ENCODE results near the gene GSTM2.

Gene GSTM2

DNA sequence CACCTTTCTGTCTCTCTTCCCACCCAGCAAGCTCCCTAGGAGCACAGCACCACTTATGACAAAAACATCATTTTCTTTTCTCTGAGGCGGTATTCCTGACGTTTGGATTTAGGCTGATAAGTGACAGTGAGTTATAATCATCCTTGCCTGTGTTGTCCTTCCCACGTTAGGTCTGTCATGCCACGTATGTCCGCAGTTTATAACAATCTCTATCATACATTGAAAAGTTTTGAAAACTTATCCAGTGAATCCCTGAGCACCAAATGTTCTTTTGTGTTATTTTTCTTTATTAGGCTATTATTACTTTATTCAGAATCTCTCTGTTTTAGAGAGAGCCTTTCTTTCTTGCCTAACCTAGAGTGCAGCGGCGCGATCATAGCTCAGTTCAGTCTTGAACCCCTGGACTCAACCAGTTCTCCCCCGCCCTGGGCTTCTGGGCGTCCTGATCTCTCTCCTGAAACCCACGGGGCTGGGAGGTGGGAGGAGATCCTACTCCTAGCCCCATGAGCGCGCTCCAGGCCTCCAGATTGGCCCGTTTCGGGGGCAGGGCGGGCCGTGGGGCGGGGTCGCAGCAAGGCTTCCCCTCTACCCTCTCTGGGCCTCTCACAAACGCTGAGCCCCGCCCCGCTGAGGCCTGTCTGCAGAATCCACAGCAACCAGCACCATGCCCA lies at the start of gene GSTM2:
Gene GSTM2, plus strand, starts transcription at position 606 of the 671 bp plus-strand sequence. Its CDS starts 59 bp downstream, at position 665.
- FAIRE-seq, result no peak

DNA sequence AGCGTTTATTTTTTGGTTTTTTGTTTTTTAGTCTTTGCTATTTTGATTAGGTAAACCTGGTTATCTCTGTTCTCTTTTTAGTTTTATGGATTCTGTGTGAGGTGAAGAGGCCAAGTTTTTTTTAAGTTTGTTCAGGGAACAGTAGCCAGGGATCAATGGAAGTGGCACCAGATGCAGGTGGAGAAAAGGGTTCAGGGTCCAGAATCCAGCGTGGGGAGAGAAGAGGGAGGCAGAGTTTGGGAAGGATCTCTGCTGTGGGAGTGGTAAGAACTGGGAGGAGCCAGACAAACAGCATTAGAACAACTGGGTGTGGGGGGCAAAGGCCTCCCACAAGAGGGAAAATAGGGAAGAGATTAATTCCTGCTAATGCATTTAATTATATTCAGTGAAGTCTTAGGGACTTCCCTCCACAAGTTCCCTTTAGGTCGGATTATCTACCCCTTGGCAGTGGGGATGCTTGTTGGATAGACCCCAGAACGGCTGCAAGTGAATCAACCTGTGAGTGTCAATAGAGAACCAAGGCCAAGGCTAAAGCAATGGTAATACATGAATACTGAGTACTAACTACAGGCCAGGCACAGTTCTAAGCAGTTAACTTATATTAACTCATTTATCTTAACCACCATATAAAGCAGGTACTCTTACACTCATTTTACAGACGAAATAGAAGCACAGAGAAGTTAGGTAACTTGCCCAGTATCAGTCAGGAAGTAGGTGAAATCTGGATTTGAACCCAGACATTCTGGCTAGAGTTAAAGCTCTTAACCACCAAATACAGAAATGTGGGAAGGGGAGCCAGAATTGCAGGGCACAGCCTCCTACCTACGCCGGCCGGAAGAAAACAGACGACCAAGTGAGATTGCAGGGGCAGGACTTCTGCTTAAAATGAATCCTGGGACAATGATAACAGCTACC lies 48.9 kb upstream of the GSTM2 start:
- FAIRE-seq, result no peak

DNA sequence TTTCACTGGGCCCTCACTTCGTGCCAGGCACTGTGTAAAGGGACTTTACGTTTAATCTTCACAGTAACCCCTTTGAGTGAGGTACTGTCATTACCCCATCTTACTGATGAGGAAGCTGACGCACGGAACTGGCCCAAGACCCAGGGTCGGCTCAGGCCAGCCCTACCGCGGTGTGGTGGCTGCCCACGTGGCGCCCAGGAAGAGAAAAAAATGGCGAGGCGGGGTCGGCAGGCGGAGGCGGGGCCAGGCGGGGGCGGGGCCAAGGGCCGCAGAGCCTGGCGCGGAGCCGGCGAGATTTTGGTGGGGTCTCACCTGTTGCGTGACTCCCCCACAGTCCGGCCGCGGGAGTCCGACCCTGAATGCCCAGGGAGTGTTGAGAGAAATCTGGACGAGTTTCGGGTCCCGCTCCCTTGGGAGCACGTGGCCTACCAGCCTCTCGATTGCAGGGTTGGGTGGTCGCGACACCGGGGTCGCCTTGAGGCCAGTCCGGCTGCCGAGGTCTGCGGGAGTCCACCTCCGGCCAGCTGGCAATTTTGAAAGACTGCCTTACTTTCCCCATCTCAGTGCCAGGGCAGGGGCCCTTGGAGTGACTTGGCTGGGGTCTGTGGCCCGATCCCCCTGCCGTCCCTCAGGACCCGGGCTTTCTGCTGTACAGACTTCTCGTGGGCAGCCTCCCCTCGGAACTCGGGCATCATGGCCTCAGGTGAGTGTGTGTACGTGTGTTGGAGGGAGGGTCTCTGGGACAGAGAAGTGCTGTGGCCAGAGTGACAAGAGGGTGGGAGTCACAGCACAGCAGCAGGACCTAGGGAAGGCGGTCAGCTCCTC lies 48.1 kb upstream of the GSTM2 start, which contains the start of the genes AMPD2 and GNAT2:
Gene AMPD2, plus strand, starts transcription at position 262 of the 825 bp plus-strand sequence. CDS start 1,339 bp downstream, outside the sequence.
Gene GNAT2, minus strand, starts transcription at position 41 of the 825 bp plus-strand sequence. CDS start 6,746 bp downstream, outside the sequence.
- no peak for FAIRE-seq

DNA sequence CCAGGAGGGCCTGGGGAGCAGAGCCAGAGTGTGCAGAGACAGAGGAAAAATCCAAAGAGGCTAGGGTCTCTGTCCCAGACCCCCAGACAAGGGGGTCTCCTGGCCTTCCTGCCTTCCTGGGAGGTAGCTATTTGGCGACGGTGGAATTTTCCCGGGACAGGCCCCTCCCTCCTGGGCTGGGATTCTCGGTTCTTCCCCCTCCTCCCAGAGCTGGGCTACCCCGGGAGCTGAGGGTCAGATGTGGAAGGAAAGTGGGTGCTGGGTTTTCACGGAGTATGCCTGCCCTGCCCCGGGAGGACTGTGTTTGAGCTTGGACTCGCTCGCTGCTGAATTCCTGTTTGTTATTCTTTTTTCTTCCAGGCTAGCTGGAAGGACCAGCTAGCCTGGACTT lies 47.5 kb upstream of the GSTM2 start:
- FAIRE-seq, result no peak

DNA sequence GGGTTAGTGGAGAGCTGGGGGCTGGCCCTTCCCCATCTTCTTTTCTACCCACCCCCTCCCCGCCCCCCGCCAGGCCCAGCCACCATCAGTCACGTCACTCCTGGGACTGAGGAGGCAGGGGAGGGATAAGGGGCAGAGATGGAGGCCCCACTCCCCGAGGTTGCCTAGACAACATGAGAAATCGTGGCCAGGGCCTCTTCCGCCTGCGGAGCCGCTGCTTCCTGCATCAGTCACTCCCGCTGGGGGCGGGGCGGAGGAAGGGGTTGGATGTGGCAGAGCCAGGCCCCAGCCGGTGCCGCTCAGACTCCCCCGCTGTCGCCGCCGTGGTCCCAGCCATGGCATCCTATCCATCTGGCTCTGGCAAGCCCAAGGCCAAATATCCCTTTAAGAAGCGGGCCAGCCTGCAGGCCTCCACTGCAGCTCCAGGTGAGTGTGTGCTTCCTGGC lies 47.0 kb upstream of the GSTM2 start:
- no peak for FAIRE-seq

DNA sequence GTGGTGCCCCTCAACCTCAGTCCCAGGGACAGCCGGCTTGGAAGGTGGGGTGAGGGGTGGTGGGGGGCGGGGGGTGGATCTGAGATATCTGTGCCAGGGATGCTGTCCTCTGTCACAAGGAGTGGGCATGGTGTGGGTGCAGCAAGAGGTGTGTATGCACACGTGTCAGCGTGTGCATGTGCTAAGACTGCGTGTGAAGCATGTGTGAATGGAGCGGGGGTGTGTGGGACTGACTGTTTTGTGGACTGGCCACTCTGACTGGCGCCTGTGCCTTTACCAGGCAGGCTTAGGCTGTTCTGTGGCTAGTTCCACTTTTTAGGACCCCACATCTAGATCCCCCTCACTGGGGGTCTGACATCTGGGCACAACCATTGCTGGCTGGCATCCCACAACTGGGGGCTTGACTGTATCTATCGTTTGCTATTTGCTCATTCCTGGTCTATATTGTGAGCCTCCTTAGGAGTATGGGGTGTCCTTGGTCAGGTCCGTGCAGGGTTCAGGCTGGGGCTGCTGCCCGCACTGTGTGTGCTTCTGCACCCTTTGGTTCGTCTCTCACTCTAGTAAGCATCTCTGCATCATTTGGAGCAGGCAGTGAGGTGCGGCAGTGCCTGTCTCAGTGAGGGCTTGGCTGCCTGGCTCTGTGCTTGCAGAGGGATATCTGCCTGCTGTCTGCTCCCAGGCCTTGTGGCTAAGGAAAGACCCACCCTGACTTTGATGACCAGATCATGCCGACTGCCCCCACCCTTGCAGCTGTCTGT lies 46.3 kb upstream of the GSTM2 start:
- FAIRE-seq, result no peak

DNA sequence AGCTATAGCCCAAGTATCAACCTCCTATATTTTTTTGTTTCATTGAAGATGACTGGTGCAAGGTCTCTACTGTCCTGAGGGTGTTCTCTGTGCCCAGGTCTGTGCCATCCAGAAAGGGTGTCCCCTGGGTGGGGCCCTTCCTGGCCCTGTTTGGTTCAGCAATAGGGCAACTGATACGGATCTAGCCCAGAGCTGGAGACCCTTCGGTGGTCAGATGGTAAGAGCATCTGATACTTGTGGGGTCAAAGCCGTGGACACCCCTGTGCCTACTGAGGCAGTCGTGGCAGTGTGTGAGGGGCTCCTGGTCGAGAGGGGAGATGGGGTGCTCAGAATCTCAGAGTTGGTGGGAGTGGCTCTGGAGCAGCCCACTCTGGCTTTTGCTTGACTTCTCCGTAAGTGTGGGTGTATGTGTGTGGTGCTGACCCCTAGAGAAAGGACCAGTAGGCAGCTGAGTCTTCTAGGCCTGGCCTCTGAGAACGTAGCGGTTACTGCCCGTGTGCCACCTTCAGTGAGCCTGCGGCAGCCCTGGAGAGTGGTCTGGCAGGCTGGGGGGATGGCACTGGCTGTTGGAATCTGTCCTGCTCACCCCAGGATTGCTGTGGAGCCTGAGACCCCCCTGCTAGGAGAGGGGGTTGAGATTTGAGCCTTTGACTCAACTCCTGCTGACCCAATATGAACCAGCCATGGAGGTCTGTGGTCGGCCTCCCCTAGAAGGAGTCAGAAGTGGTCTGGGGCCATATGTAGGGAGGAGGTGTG lies 45.5 kb upstream of the GSTM2 start:
- no peak for FAIRE-seq

DNA sequence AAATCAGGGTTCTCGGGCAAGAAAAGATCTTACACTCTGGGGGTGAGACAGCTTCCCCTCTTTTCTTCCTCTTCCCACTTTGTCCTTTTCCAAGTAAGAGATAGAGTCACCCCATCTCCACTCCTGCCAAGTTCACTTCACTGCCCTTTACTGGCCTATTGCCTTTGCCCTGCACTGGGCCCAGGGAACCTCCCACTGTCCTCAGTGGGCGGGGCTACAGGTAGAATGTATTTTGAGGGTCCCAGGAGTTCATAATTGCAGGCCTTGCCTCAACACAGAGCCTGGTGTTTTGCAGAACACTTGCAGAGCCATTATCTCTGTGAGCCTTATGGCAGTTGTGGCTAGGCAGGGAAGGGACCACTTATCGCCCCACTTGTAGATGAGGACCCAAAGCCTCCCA lies 45.0 kb upstream of the GSTM2 start:
- no peak for FAIRE-seq

DNA sequence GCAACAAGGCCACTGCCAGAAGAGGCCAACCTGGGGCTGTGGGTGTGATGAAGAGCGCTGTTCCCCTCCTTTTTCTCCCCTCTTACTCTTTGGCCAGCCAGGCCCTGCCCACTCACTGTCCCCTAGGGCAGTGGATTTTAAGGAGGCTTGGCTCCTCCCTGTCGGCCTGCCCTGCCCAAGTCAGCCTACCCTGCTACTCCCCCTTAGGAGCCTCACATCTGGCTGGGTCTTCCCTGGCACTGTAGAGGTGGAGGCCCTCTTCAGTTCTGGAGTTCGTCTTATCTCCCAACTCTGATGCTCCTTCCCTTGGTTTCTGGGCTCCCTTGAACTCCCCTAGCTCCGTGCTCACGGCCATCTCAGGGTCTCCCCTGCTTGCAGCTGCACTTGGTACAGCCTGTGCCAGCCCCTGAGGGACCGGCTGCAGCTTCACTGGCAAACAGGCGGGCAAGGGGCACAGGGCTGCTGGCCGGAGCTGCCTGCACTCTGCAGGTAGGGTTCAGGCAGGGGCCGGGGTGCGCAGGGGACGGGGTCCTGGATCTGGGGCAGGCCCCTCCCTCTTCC lies 44.2 kb upstream of the GSTM2 start:
- no peak for FAIRE-seq

DNA sequence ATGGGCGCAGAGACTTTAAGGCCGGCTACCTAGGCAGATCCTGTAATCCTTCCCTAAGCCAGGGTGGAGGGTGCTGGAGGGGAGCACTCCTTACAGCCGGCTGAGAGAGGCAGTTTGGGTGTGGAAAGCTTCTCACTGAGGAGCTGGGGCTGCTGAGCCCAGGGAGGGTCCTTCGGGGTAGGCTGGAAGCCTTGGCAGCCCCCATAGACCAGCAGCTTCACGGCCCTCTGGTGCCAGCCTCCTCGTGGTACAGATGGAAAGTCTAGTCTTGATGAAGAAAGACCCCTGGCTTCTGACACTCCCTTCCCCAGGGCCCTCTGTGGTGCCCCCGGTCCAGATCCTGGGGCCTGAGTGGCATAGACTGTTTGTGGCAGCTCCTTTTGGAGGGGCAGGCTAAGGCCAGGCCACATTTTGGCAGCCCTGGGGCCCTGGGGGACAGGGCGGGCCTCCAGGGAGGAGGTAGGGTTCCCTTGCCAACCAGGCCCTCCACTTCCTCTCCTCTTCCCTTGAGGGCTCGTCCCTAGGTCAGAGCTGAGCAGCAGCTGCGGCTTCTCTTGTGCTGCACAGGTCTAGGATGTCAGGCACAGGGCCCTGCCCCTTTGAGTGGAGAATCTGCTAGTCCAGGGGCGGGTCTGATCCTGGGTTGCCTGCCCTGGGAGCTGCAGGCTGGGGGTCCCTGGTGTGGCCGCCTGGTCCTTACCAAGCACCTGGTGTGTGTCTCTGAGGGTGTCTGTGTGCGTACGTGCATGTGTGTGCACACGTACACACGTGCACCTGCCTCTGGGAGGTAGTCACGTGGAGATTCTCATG lies 43.5 kb upstream of the GSTM2 start:
- FAIRE-seq, result no peak

DNA sequence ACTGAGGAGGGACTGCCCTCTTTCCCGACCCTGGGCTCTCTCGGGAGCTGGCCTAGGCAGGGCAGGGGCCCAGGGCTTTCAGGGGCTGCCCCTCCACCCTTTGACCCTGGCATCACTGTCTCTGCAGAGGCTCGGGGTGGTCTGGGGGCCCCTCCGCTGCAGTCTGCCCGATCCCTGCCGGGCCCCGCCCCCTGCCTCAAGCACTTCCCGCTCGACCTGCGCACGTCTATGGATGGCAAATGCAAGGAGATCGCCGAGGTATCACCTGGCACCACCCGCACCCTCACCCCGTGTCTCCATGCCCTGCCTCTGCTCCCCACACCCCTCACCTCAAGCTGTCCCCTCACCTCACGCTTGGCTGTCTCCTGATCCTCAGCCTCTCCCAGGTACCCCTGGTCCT lies 42.7 kb upstream of the GSTM2 start:
- FAIRE-seq, result no peak

DNA sequence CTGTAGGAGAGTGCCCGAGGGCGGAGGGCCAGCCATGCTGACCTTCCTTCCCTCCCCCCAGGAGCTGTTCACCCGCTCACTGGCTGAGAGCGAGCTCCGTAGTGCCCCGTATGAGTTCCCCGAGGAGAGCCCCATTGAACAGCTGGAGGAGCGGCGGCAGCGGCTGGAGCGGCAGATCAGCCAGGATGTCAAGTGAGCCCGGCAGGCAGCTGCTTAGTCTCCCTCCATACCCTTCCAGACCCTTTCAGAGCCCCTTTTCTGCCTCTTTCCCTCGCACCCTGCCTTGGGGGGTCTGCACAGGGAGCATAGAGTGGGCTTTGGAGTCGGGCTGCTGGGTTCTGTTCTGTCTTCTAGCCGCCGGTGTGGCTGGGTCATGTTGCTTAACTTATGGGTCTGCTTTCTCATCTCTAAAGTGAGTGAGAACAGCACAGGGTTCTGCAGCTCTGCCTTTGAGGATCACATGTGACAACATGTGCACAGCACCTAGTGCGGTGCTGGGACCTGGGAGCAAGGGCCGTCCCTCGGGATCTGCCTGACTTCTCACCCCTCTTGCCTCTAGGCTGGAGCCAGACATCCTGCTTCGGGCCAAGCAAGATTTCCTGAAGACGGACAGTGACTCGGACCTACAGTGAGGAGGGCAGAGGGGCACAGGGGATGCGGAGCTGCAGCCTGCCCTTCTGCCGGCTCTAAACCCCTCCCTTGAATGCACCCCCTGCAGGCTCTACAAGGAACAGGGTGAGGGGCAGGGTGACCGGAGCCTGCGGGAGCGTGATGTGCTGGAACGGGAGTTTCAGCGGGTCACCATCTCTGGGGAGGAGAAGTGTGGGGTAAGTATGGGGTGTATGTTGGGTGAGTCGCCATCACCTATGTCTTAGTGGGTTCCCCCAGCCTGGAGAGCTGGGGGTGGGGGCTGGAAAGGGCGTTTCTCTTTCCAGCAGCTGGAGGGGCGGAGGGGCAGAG lies 42.0 kb upstream of the GSTM2 start:
- no peak for FAIRE-seq

DNA sequence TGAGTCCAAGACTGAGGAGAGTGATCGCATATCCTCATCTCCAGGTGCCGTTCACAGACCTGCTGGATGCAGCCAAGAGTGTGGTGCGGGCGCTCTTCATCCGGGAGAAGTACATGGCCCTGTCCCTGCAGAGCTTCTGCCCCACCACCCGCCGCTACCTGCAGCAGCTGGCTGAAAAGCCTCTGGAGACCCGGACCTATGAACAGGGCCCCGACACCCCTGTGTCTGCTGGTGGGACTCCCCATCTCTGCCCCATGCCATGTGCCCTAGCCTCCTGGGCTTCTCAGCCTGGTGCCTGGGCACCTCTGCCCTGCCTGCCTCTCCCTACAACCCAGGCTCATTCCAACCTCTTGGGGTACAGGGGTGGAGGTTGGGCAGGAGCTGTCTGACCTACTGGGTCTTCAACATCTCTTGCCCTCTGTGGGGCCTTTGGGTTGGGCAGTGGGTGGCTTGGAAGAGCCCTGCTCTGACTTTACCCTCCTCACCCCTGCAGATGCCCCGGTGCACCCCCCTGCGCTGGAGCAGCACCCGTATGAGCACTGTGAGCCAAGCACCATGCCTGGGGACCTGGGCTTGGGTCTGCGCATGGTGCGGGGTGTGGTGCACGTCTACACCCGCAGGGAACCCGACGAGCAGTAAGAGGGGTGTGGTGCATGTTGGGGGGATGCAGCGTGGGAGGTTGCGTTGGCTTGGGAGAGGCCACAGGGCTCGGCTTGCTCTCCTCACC lies 41.0 kb upstream of the GSTM2 start:
- FAIRE-seq, result no peak

DNA sequence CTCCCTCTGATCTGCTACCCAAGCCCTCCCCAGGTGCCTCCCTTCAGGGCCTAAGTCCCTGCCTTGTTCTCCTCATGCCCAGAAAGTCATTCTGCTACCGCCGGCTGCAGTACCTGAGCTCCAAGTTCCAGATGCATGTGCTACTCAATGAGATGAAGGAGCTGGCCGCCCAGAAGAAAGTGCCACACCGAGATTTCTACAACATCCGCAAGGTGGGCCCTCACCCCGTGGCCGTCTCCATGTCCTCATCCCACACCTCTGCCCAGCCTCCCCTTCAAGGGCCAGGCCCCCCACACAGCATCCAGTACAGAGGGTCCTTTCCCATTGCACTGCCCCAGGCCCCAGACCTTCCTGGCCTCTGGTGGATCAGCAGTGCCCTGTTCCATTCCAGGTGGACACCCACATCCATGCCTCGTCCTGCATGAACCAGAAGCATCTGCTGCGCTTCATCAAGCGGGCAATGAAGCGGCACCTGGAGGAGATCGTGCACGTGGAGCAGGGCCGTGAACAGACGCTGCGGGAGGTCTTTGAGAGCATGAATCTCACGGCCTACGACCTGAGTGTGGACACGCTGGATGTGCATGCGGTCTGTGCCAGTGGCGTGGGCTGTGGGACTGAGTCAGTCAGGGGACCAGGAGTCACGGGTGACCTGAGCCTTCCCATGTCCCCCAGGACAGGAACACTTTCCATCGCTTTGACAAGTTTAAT lies 40.0 kb upstream of the GSTM2 start:
- no peak for FAIRE-seq

DNA sequence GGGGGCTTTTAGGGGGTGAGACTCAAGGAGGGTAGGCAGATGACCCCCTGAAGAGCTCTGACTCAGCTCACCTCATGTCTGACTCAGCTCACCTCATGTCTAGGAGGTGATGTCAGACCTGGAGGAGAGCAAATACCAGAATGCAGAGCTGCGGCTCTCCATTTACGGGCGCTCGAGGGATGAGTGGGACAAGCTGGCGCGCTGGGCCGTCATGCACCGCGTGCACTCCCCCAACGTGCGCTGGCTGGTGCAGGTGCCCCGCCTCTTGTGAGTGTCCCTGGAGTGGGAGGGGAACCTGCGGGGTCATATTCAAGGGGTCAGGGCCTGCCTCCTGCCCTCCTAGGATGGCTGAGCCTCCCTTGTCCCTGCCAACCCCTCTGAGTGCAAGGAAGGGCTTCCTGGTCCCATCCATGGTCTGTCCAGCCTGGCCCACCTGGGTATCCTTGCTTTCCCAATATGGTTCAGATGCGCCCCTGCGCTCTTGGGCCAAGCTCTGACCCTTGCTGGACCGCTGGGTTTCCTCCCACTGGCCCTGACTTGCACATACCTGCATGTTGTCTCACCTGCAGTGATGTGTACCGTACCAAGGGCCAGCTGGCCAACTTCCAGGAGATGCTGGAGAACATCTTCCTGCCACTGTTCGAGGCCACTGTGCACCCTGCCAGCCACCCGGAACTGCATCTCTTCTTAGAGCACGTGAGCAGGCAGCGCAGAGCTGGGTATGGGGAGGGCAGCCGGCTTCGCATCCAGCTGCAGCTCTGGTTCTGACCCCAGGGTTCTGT lies 39.1 kb upstream of the GSTM2 start:
- no peak for FAIRE-seq

DNA sequence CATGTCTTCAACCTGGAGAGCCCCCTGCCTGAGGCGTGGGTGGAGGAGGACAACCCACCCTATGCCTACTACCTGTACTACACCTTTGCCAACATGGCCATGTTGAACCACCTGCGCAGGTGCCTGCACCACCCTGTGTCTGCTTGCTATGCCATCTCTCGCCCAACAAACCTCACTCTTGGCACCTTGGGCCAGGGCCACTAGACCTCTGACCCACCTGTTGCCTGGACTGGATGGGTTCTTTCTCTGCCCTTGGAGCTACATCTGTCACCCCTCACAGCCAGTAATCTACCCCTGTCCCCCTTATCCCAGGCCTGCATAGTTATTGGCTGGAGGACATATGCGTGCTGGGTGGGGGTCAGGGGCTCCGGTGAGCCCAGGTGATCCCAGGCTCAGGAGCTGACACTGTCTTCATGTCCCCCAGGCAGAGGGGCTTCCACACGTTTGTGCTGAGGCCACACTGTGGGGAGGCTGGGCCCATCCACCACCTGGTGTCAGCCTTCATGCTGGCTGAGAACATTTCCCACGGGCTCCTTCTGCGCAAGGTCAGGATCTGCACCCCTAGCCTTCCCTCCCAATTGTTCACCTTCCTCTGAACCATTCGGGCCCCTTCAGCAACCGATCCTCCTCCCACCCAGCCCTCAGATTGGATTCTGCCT lies 38.4 kb upstream of the GSTM2 start:
- no peak for FAIRE-seq
